ENCODE results near the gene TLR5.

- TF ChIP-seq CTCF (IDR thresholded peaks at IDR 0.05; ENCODE audit: insufficient read depth, low read length, poor library complexity, severe bottlenecking) (no peak), EZH2phosphoT487 (conservative IDR thresholded peaks at IDR 0.05; ENCODE audit: low read length) (no peak)
Measured at GRCh38 chr1:223097713-223098112, 45.3 kb downstream of the TLR5 start.

Measured in SU-DHL-6 (cell line).